ENCODE results near the gene FBXW5.

FBXW5 gene

DNA sequence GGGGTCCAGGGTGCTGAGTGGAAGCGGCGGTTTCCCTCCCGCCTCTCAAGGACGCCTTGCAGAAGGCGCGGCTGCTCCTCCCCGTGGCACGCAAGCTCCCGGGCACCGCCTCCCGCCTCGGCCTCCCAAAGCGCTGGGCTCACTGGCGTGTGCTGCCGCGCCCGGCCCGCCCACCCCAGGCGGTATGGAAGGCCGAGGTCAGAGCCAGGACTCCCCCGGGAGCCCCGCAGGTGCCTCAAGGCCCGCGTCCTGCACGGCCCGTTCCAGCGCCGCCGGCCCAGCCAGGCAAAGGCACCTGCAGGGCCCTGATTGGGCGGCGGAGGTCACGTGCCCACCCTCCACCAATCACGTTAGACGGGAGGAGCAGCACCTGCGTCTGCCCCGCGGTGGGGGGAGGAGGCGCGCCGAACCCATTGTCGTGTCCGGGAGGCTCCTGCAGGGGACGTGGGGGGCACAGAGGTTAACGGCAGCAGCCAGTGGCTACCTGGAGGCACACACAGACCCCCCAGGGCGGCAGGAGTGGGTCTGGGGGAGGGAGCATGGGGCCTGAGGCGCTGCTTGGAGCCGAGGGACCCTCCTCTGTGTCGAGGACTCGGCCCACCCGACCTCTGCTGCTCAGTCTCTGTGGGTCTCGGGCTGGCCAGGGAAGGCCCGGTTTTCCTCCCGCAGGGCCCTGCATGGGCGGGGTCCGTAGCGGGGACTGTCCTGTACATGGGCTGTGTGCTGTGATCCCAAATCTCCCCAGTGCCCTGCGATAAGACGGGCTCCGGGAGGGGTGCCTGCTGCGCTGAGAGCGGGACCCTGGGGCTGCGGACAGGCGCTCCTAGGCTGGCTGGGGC, 5.5 kb upstream of the FBXW5 start:
- DNase-seq: peak; percentile 61 to 98 (median 93)

DNA sequence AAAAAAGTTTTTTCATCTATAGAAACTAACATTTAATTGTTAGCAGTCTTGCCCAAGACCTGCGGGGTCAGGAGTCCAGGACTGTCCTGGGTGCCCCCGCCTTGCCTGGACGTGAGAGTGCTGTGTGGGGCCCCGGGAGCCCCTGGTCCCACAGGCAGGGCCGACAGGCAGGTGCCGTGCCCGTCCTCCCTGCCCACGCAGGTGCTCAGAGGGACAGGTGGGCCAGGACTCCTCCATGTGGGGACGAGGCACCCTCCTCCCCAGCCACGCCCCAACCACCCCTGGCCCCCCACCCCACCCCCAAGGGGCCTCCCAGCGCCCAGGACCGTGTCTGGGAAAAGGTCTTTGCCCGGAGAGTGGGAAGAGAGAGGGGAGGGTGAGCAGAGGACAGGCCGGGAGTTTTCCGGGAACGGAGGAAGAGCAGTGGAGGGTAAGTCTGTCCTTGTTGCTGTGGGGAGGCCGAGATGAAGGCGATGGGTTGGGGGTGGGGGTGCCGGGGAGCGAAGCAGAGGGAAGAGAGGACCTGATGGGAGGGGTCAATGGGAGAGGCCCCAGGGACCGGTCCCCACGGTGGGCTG, 4.8 kb upstream of the FBXW5 start:
- DNase-seq: peak in 2 of 56 donors; percentile 49 to 64

DNA sequence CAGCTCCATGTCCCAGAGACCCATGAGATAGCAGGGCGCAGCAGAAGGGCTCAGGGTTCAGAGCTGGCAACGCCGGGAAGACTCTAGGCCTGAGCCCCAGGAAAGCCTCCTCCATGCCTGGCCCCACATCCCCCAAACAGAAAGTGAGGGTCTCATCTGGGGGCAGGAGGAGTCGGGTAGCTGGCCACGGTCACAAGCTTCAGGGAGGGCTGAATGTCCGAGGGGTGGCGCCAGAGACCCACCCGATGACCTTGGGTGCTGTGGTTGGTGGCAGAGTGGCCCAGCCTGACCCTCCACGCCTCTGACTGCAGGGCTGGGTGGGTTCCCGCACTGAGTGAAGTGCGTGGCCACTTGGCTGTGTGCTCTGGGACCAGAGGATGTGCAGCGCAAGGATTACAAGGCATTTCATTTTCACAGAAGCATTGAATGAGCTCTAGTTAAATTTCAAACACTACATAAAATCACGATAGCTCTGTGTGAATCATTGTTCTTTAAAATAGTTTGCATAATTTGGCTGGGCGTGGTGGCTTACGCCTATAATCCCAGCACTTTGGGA, 3.5 kb upstream of the FBXW5 start:
- DNase-seq: peak in 49 of 56 donors; percentile 24 to 84 (median 57)

DNA sequence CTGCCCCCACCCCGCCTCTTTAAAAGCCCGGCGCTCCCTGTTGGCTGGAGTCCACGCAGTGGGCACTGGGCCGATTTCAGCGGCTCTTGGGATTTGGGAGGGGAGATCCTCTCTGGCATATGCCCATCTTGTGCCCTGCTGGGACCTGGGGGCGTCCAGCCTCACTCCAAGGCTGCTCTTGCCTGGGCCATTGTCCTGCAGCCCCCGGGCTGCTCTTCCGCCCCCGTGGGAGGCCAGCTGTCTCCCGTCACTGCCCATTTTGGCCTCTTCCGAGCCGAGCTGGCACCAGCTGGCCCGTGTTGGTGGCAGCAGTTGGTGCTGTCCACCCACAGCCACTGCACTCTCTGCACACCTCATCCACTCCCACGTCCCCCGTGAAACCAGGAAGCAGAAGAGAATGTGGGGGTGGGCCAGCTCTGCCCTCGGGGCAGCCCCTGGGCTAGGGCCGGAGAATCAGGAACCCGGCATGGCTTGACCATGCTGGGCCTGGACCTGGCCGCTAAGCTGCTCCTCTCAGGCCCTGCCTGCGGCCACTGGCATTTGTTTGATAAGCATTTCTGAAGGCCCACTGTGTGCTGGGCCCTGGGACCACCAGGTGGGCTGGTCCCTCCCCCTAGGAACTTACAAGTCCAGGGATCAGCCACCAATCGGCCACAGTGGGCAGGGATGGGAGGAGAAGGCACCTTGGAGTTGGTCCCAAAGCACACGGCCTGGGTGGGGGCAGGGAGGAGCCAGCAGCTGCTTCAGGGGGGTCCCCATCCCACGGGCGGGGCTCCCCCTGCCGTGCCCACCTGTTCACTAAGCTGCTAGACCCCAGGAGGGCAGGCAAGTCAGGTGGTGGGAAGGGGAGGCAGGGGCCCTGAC, 2.7 kb upstream of the FBXW5 start:
- DNase-seq: peak in 23 of 56 donors; percentile 12 to 65 (median 42)

DNA sequence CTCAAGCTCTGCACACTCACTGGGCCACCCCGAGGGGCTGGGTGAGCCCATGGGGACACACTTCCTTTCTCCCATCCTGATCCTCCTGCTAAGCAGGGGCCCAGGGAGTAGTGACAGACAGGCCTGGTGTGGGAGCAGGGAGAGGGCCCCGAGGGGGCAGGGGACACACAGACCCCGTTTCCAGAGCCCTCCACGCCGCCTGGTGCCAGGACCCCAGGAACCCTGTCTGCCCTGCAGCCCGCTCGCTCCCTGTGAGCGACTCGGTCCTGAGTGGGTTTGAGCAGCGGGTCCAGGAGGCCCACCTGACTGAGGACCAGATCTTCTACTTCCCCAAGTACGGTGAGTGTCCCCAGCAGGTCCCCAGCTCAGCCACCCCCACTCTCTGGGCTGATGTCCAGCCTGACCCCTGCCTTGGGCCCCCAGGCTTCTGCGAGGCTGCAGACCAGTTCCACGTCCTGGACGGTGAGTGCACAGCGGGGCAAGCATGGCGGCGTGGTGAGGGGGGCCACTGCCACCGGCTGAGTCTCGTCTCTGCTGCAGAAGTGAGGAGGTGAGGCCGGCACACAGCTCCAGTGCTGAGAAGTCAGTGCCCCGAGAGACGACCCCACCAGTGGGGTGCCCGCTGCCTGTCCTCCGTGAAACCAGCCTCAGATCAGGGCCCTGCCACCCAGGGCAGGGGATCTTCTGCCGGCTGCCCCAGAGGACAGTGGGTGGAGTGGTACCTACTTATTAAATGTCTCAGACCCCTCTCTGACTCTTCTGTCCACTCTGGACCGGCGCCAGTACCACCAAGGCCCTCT, 1.9 kb upstream of the FBXW5 start:
- DNase-seq: peak in 3 of 56 donors; percentile 32 to 51 (median 51)

DNA sequence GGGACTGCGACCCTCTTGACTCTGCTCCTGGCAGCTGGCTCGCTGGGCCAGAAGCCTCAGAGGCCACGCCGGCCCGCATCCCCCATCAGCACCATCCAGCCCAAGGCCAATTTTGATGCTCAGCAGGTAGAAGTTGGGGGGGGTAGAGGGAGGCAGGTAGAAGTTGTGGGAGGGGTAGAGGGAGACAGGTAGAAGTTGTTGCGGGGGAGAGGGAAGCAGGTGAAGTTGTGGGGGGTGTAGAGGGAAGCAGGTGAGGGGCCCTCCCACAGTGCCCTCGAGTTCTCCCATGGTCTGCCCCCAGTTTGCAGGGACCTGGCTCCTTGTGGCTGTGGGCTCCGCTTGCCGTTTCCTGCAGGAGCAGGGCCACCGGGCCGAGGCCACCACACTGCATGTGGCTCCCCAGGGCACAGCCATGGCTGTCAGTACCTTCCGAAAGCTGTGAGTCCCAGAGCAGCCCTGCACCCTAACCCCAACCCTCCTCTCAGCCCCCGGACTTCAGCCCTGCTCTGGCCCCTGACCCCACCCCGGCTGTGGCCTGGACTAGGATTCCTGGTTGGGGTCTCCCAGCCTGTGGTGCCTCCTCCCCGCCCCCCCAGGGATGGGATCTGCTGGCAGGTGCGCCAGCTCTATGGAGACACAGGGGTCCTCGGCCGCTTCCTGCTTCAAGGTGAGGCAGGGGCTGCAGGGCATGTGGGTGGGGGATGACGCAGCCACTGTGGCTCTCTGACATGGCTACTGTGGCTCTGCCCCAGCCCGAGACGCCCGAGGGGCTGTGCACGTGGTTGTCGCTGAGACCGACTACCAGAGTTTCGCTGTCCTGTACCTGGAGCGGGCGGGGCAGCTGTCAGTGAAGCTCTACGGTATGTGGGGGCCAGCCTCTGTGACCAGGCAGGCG, 1.0 kb upstream of the FBXW5 start:
- DNase-seq: no peak

DNA sequence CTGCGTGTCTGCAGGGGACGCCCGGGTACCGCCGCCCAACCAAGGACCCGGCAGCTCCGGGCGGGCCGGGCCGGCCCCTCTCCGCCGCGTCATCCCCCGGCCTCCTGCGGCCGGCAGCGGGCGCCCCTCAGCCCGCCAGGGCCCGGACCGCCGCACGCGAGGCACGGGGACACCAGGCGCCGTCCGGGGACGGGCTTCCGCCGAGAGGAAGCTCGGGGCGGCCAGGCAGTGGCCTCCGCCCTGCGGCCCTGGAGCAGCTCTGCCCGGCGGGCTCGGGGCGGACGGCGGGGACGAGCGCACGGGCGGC, 373 bp downstream of the FBXW5 start:
- DNase-seq: peak in 5 of 56 donors; percentile 35 to 71 (median 62)

- peak in 2 of 56 donors; percentile 36 for DNase-seq
Observed at GRCh38 chr9:136943291-136944211, 987 bp downstream of the FBXW5 start.

- no peak for DNase-seq
Observed at GRCh38 chr9:136942881-136943230, 1.7 kb downstream of the FBXW5 start.

GRCh38 chr9:136942112-136942880, 2.2 kb downstream of the FBXW5 start:
- no peak for DNase-seq

GRCh38 chr9:136941231-136942111, 3.1 kb downstream of the FBXW5 start:
- DNase-seq: no peak

DNA sequence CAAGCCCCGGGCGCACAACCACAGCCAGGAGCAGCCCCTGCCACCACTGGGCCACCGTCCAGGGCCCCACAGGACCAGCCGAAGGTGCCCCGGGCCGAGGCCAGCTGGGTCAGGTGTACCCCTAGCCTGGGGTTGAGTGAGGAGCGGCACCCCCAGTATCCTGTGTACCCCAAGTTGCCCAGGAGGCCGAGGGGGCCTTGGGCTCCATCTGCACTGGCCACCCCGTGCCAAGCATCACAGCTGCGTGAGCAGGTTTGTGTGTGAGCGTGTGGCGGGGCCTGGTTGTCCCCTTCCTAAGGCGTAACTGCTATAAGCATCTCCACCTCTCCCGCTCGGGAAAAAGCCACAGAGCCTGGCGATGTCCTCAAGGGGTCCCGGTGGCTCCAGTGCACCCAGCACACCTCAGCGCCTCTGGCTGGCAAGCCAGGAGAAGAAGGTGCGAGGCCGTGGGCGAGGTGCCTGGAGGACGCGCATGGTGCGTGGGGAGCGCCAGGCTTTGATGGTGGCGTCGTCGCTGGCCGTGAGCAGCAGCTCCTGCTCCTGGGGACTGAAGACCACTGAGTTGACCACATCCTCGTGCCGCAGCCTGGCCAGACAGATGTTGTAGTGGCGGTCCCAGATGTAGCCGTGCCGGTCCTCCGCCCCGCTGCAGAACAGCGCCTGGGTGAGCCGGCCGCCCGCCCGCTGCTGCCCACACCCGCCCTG, 3.9 kb downstream of the FBXW5 start:
- no peak for DNase-seq

DNA sequence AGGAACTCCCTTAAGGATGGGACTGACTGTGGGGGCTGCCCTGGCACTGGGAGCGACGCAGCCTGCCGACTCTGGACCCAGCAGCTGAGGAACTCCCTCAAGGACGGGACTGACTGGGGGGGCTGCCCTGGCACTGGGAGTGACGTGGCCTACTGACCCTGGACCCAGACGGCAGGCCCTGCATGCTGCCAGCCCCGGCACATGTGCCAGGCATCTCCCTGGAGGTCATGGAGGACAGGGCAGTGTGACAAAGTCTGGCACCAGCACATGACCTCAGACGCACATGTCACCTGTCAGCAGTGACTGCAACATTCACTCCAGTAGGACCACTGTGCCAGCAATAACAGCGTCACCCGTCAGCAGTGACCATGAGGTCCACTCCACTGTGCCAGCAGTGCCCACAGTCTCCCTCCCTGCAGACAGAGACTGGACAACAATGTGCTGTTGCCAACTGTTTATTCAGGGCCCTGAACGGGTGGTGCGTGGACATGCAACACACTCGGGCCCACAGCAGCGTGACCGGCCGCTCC, 4.5 kb downstream of the FBXW5 start:
- DNase-seq: peak in 49 of 56 donors; percentile 18 to 93 (median 72)

DNA sequence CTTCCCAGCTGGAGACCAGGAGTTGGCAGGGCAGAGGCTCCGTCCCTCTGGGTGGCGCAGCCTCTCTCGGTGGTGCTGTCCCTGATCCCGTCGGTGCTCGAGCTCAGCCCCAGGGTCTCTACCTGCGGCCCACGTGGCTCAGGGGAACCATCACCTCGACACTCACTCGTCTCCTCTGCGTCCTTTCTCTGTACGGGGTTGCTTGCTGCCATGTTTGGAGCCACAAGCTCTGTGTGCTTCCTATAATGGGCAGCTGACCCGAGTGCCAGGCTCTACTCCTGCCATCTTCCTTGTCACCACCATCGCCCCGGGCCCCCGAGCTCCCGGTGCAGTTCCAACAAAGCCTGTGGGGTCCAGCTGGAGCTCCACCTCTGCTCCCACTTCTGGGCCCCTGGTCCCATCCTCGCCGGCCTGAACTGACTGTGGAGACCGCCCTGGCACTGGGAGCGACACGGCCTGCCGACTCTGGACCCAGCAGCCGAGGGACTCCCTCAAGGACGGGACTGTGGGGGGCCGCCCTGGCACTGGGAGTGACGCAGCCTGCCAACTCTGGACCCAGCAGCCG, 5.0 kb downstream of the FBXW5 start:
- DNase-seq: no peak

GRCh38 chr9:136937186-136938001, 7.1 kb downstream of the FBXW5 start:
- DNase-seq: no peak
